ENCODE measurements around the gene FADD. TPM values are rescaled to one million over a fixed set of nuclear protein-coding genes. Genes with fewer than 3 reads are reported as not detected.
A peak's percentile ranks its signal among the peaks of the same experiment; 100 is the strongest.

FADD gene
- total RNA-seq, 1 donor from 2014 or later, result 29.2 TPM

DNA sequence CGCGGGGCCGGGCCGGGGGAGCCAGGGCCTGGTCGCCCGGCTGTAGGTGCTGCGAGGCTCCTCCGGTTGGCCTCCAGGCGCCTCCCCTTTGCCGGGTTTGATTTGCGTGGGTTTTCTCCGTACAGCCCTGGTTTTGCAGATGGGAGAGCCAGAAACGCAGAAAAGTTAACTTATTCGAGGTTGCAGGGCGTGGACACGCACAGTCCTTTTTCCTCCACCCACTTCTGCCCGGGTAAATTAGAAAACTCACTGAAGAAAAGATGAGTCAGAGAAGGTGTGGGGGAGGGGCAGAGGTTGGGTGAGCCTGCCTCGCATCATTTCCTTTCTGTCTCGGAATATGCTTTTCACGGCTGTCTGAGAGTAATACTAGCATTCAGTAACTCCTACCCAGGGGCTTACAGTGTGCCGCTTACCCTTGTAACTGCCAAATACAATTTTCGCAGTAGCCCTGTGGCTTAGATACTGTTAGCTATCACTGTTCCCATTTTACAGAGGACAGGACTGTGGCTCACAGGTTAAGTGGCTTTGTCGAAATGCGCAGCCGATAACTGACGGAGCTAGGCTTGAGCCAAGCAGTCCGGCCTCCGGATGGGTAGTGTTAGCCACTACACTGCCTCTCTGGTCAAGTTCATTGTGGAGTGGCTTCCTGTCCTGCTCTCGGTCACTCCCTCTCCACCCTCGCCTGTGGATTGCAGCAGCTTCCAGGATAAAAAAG is 812 bp downstream of the FADD start:
- Mint-ChIP-seq H3K27me3 (ENCODE audit: low read depth) (peaks cover 21% of the 10 kb centered on the region), H3K9me3 (no peaks in the 10 kb centered on the region), H3K36me3 (ENCODE audit: low read depth) (peaks cover 9% of the 10 kb centered on the region), H3K27ac (ENCODE audit: unreplicated experiment) (peak overlapping the region; percentile 90), H3K4me1 (peaks cover 25% of the 10 kb centered on the region), H3K4me3 (peak overlapping the region; percentile 96)
- TF ChIP-seq, protein P1, sequence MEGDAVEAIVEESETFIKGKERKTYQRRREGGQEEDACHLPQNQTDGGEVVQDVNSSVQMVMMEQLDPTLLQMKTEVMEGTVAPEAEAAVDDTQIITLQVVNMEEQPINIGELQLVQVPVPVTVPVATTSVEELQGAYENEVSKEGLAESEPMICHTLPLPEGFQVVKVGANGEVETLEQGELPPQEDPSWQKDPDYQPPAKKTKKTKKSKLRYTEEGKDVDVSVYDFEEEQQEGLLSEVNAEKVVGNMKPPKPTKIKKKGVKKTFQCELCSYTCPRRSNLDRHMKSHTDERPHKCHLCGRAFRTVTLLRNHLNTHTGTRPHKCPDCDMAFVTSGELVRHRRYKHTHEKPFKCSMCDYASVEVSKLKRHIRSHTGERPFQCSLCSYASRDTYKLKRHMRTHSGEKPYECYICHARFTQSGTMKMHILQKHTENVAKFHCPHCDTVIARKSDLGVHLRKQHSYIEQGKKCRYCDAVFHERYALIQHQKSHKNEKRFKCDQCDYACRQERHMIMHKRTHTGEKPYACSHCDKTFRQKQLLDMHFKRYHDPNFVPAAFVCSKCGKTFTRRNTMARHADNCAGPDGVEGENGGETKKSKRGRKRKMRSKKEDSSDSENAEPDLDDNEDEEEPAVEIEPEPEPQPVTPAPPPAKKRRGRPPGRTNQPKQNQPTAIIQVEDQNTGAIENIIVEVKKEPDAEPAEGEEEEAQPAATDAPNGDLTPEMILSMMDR (conservative IDR thresholded peaks at IDR 0.05), result no peak
- peak; percentile 26 for DNase-seq (ENCODE audit: low read depth, low spot score)

DNA sequence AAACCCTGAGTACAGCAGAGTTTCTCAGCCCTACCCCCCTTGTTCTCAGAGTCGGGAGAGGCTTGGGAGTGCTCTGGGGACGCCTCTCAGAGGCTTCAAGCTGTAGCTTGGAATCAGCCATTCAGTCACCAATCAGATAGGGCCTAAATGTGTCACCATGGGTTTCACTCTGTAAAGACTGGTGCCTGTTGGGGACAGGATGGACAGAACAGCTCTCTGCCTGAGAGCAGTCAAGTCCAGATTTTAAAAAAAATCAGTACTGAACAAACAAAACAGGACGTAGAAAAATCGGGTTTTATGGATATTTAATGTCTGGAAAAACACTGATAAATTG is 1.3 kb downstream of the FADD start:
- H3K9me3 Mint-ChIP-seq, result no peaks in the 10 kb centered on the region
- peak overlapping the region; percentile 90 for H3K27ac Mint-ChIP-seq (ENCODE audit: unreplicated experiment)
- H3K36me3 Mint-ChIP-seq (ENCODE audit: low read depth), result peaks cover 10% of the 10 kb centered on the region
- DNase-seq (ENCODE audit: low read depth, low spot score), result no peak
- TF ChIP-seq, protein P1 (conservative IDR thresholded peaks at IDR 0.05), result no peak
- peak overlapping the region; percentile 96 for H3K4me3 Mint-ChIP-seq
- peaks cover 27% of the 10 kb centered on the region for H3K4me1 Mint-ChIP-seq
- peaks cover 18% of the 10 kb centered on the region for H3K27me3 Mint-ChIP-seq (ENCODE audit: low read depth)

DNA sequence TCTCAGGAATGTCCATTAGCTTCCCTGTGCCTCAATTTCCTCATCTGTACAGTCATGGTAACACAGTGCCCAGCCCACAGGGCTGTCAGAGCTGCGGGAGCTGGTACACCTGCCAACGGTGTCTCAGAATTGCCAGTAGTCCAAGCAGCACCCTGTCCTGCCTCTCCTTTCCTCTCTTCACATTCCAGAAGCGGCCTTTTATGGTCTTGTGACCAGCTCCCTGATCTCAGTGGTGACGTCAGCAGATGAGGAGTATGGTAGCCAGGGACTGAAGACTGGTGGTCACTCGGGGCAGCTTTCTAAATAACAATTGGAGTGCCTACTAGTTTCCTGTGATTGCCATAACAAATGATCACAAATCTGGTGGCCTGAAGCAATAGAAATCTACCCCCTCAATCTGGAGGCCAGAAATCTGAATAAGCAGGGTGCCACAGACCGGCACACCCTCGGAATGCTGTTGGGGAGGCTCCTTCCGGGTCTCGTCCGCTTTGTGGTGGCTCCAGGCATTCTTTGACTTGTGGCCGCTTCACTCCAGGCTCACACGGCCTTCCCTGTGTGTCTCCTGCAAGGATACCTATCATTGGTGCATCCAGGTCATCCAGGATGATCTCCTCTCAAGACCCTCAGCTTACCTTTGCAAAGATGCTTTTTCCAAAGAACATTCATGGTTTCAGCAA is 2.1 kb downstream of the FADD start:
- Mint-ChIP-seq H3K4me3 (peak overlapping the region; percentile 96), H3K4me1 (peaks cover 31% of the 10 kb centered on the region), H3K27ac (ENCODE audit: unreplicated experiment) (no peak overlapping the region), H3K27me3 (ENCODE audit: low read depth) (peaks cover 11% of the 10 kb centered on the region), H3K9me3 (no peaks in the 10 kb centered on the region), H3K36me3 (ENCODE audit: low read depth) (peaks cover 10% of the 10 kb centered on the region)
- no peak for DNase-seq (ENCODE audit: low read depth, low spot score)
- TF ChIP-seq, protein P1 (conservative IDR thresholded peaks at IDR 0.05), result no peak

DNA sequence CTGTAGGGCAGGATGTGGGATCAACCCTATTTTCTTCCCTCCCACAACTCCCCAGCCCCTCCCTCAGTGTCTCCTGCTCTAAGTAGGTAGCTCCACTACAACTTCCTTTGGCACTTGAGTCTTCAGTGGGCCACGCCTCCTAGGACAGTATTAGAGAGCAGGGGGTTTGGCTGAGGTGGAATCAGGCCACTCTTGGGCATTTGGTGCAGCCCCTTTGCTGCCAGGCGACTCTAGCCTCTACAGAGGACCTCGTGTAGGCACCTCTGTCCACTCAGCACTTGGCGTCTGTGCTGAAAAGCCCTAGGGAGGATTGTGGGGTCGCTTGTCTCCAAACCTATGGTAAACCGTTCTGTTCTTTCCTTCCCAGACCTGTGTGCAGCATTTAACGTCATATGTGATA is 2.7 kb downstream of the FADD start:
- peaks cover 10% of the 10 kb centered on the region for H3K36me3 Mint-ChIP-seq (ENCODE audit: low read depth)
- H3K27ac Mint-ChIP-seq (ENCODE audit: unreplicated experiment), result no peak overlapping the region
- no peaks in the 10 kb centered on the region for H3K9me3 Mint-ChIP-seq
- H3K4me3 Mint-ChIP-seq, result peak overlapping the region; percentile 96
- peaks cover 6% of the 10 kb centered on the region for H3K27me3 Mint-ChIP-seq (ENCODE audit: low read depth)
- peaks cover 33% of the 10 kb centered on the region for H3K4me1 Mint-ChIP-seq
- no peak for DNase-seq (ENCODE audit: low read depth, low spot score)
- TF ChIP-seq, protein P1 (conservative IDR thresholded peaks at IDR 0.05), result no peak

DNA sequence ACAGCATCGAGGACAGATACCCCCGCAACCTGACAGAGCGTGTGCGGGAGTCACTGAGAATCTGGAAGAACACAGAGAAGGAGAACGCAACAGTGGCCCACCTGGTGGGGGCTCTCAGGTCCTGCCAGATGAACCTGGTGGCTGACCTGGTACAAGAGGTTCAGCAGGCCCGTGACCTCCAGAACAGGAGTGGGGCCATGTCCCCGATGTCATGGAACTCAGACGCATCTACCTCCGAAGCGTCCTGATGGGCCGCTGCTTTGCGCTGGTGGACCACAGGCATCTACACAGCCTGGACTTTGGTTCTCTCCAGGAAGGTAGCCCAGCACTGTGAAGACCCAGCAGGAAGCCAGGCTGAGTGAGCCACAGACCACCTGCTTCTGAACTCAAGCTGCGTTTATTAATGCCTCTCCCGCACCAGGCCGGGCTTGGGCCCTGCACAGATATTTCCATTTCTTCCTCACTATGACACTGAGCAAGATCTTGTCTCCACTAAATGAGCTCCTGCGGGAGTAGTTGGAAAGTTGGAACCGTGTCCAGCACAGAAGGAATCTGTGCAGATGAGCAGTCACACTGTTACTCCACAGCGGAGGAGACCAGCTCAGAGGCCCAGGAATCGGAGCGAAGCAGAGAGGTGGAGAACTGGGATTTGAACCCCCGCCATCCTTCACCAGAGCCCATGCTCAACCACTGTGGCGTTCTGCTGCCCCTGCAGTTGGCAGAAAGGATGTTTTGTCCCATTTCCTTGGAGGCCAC is 3.3 kb downstream of the FADD start:
- Mint-ChIP-seq H3K4me1 (peaks cover 33% of the 10 kb centered on the region), H3K36me3 (ENCODE audit: low read depth) (peaks cover 10% of the 10 kb centered on the region), H3K27me3 (ENCODE audit: low read depth) (peaks cover 3% of the 10 kb centered on the region), H3K9me3 (no peaks in the 10 kb centered on the region), H3K27ac (ENCODE audit: unreplicated experiment) (no peak overlapping the region), H3K4me3 (peak overlapping the region; percentile 96)
- TF ChIP-seq, protein P1 (conservative IDR thresholded peaks at IDR 0.05), result no peak
- no peak for DNase-seq (ENCODE audit: low read depth, low spot score)
